Fibroblast of lung (primary cell): Measurements from ENCODE around the gene DLG2. TPM values are rescaled to one million over a fixed set of nuclear protein-coding genes. Genes with fewer than 3 reads are reported as not detected.
A peak's percentile ranks its signal among the peaks of the same experiment; 100 is the strongest.
"Not testable (repeated sequence)": the region's sequence is repeated elsewhere in the genome, so short reads cannot be mapped to it uniquely, and the experiment has no call there.

Experiments used
- DNase-seq, 2 donors: peaks; one replicate each; pipeline versions ENCODE4 v3.0.0 to v3.0.0-alpha.2; 2010; ENCODE audit warnings: low read depth in 2 of 2
- H2AFZ ChIP-seq: 2 replicates; pipeline ENCODE4 v1.5.1; 2012; ENCODE audit warnings: low read length, control low read depth, inconsistent platforms
- H3K27ac ChIP-seq: 2 replicates; pipeline ENCODE4 v1.5.1; 2011; ENCODE audit warnings: low read length, control low read depth; ENCODE audit not compliant: insufficient read depth
- H3K27me3 ChIP-seq: 2 replicates; pipeline ENCODE4 v1.5.1; 2011; ENCODE audit warnings: mild to moderate bottlenecking, low read length; ENCODE audit not compliant: control insufficient read depth, insufficient read depth
- H3K36me3 ChIP-seq: 2 replicates; pipeline ENCODE4 v1.5.1; 2011; ENCODE audit warnings: low read length; ENCODE audit not compliant: control insufficient read depth, insufficient read depth
- H3K4me1 ChIP-seq: 2 replicates; pipeline ENCODE4 v1.5.1; 2011; ENCODE audit warnings: low read length; ENCODE audit not compliant: control insufficient read depth, insufficient read depth; ENCODE audit errors: extremely low read depth
- H3K4me2 ChIP-seq: 2 replicates; pipeline ENCODE4 v1.5.1; 2011; ENCODE audit warnings: low read length, control low read depth; ENCODE audit not compliant: insufficient read depth; ENCODE audit errors: extremely low read depth
- H3K4me3 ChIP-seq, 4 experiments: fragments of 200-600 bp in 1 of 4; sonication (generic) in 1 of 4; replicated peaks in 1 of 4; 2 replicates each; pipeline ENCODE4 v1.5.1; 2011 to 2016; ENCODE audit warnings: low read length in 4 of 4, low read depth in 3 of 4, mild to moderate bottlenecking in 3 of 4, control low read depth in 2 of 4, inconsistent platforms in 1 of 4, mixed read lengths in 1 of 4; ENCODE audit not compliant: insufficient read depth in 1 of 4; ENCODE audit errors: control extremely low read depth in 1 of 4
- H3K79me2 ChIP-seq: 2 replicates; pipeline ENCODE4 v1.5.1; 2012; ENCODE audit warnings: mild to moderate bottlenecking, low read length, inconsistent platforms; ENCODE audit not compliant: control insufficient read depth, insufficient read depth
- H3K9ac ChIP-seq: 2 replicates; pipeline ENCODE4 v1.5.1; 2011; ENCODE audit warnings: mild to moderate bottlenecking, low read length, control low read depth; ENCODE audit not compliant: insufficient read depth
- H3K9me3 ChIP-seq: 2 replicates; pipeline ENCODE4 v1.5.1; 2012; ENCODE audit warnings: low read depth, low read length; ENCODE audit not compliant: control insufficient read depth, insufficient read depth
- H4K20me1 ChIP-seq: 2 replicates; pipeline ENCODE4 v1.5.1; 2011; ENCODE audit warnings: low read length; ENCODE audit not compliant: control insufficient read depth, insufficient read depth; ENCODE audit errors: extremely low read depth
- CTCF ChIP-seq, 2 donors: IDR thresholded peaks in 1 of 2; conservative IDR thresholded peaks in 1 of 2; 1 replicate in 1 of 2; 2 replicates in 1 of 2; pipeline ENCODE4 v1.5.1; 2011 to 2012; ENCODE audit warnings: low read length in 2 of 2, control low read depth in 1 of 2, inconsistent platforms in 1 of 2, low read depth in 1 of 2, mild to moderate bottlenecking in 1 of 2
- EZH2 ChIP-seq: IDR thresholded peaks from 2 replicates; pipeline ENCODE4 v1.5.1; 2012; ENCODE audit warnings: low read length, control low read depth, mild to moderate bottlenecking; ENCODE audit errors: missing control alignments
- polyA plus RNA-seq, 2 donors: library from polyadenylated mRNA; depleted of rRNA in 1 of 2; stranded (reverse) in 1 of 2; unstranded in 1 of 2; fragments of >200 nt; gene quantifications; 2 replicates each; pipeline ENCODE4 v1.2.1, GENCODE V29; 2011 to 2012; ENCODE audit warnings: missing spikeins in 1 of 2
- total RNA-seq: library from RNA; depleted of rRNA; stranded (reverse); fragments of >200 nt; gene quantifications from 2 replicates; pipeline ENCODE4 v1.2.1, GENCODE V29; 2014

The DLG2 gene
- total and polyA plus RNA-seq, 2 donors (not counting 1 experiment from before 2014, with no cell fraction given), result 0.77 to 2.3 TPM

GRCh38 chr11:85021058-85021457 lies 606.1 kb downstream of the DLG2 start:
- Histone ChIP-seq H3K27me3 (no peaks in the 10 kb centered on the region), H3K79me2 (no peaks in the 10 kb centered on the region), H4K20me1 (no peaks in the 10 kb centered on the region), H3K4me3 (no peak overlapping the region), H3K9ac (no peak overlapping the region), H3K4me1 (no peaks in the 10 kb centered on the region), H3K36me3 (no peaks in the 10 kb centered on the region), H3K9me3 (no peaks in the 10 kb centered on the region), H2AFZ (no peak overlapping the region), H3K4me2 (no peak overlapping the region), H3K27ac (no peak overlapping the region)
- no peak for DNase-seq
- TF ChIP-seq CTCF (conservative IDR thresholded peaks at IDR 0.05 in 1 of 2, IDR thresholded peaks at IDR 0.05 in 1 of 2; ENCODE audit: low read depth in 1 of 2, low read length in 2 of 2) (no peak), EZH2 (no peak)

- H2AFZ ChIP-seq, result no peak overlapping the region
- no peak overlapping the region for H3K4me3 ChIP-seq
- no peaks in the 10 kb centered on the region for H4K20me1 ChIP-seq
- peak in 1 of 2 donors; percentile 5 for DNase-seq
- H3K36me3 ChIP-seq, result no peaks in the 10 kb centered on the region
- H3K4me2 ChIP-seq, result no peak overlapping the region
- H3K27ac ChIP-seq, result no peak overlapping the region
- TF ChIP-seq CTCF (conservative IDR thresholded peaks at IDR 0.05 in 1 of 2, IDR thresholded peaks at IDR 0.05 in 1 of 2; ENCODE audit: low read depth in 1 of 2, low read length in 2 of 2), result peak in 1 of 2 donors; percentile 25
- no peak for TF ChIP-seq EZH2
- no peaks in the 10 kb centered on the region for H3K4me1 ChIP-seq
- no peaks in the 10 kb centered on the region for H3K27me3 ChIP-seq
- no peaks in the 10 kb centered on the region for H3K79me2 ChIP-seq
- no peaks in the 10 kb centered on the region for H3K9me3 ChIP-seq
- no peak overlapping the region for H3K9ac ChIP-seq
Observed at GRCh38 chr11:84993386-84993785, 633.8 kb downstream of the DLG2 start.

GRCh38 chr11:84990141-84990540 lies 637.0 kb downstream of the DLG2 start:
- no peak overlapping the region for H3K9ac ChIP-seq
- no peak overlapping the region for H3K27ac ChIP-seq
- no peaks in the 10 kb centered on the region for H3K4me1 ChIP-seq
- no peak overlapping the region for H3K4me3 ChIP-seq
- no peaks in the 10 kb centered on the region for H4K20me1 ChIP-seq
- H3K79me2 ChIP-seq, result no peaks in the 10 kb centered on the region
- no peaks in the 10 kb centered on the region for H3K36me3 ChIP-seq
- H2AFZ ChIP-seq, result no peak overlapping the region
- no peaks in the 10 kb centered on the region for H3K27me3 ChIP-seq
- no peaks in the 10 kb centered on the region for H3K9me3 ChIP-seq
- no peak for DNase-seq
- TF ChIP-seq EZH2, result no peak
- no peak for TF ChIP-seq CTCF (conservative IDR thresholded peaks at IDR 0.05 in 1 of 2, IDR thresholded peaks at IDR 0.05 in 1 of 2; ENCODE audit: low read depth in 1 of 2, low read length in 2 of 2)
- H3K4me2 ChIP-seq, result no peak overlapping the region

- not testable (repeated sequence) for H3K9ac ChIP-seq, H2AFZ ChIP-seq, H3K9me3 ChIP-seq, H3K27ac ChIP-seq, H3K4me1 ChIP-seq, H3K36me3 ChIP-seq, H3K4me3 ChIP-seq, H3K79me2 ChIP-seq, H3K27me3 ChIP-seq, H4K20me1 ChIP-seq, DNase-seq, H3K4me2 ChIP-seq
Observed at GRCh38 chr11:84987686-84988187, 639.4 kb downstream of the DLG2 start.
